H1 (cell line): ENCODE data around the gene CLIP3. TPM values are rescaled to one million over a fixed set of nuclear protein-coding genes. Genes with fewer than 3 reads are reported as not detected.

Source experiments
- CBX5 ChIP-seq: fragments of 300-800, 300-1000 bp; sonication (generic); IDR thresholded peaks from 2 replicates; pipeline ENCODE4 v1.7.1; 2016; ENCODE audit warnings: antibody characterized with exemption, low read length, low read depth
- CEBPB ChIP-seq: IDR thresholded peaks from 2 replicates; pipeline ENCODE4 v1.6.1; 2012; ENCODE audit warnings: low read depth, low read length
- EP300 ChIP-seq, 2 experiments: IDR thresholded peaks; 1 replicate in 1 of 2; 2 replicates in 1 of 2; pipeline ENCODE4 v1.6.1; 2011 to 2012; ENCODE audit warnings: low read depth in 2 of 2, low read length in 2 of 2, mild to moderate bottlenecking in 2 of 2, borderline replicate concordance in 1 of 2, inconsistent platforms in 1 of 2, moderate library complexity in 1 of 2
- KDM1A ChIP-seq: fragments of 200-600, 300-600 bp; sonication (generic); IDR thresholded peaks from 2 replicates; pipeline ENCODE4 v1.7.1; 2016; ENCODE audit warnings: mild to moderate bottlenecking, low read length, borderline replicate concordance
- KDM5A ChIP-seq: fragments of 200-600 bp; IDR thresholded peaks from 2 replicates; pipeline ENCODE4 v1.7.1; 2012; ENCODE audit warnings: mild to moderate bottlenecking, low read length, inconsistent platforms, mixed read lengths
- RBBP5 ChIP-seq: IDR thresholded peaks from 2 replicates; pipeline ENCODE4 v1.7.1; 2012; ENCODE audit warnings: low read depth, mild to moderate bottlenecking, inconsistent platforms, low read length, moderate library complexity, borderline replicate concordance
- SIN3A ChIP-seq, 2 experiments: IDR thresholded peaks in 1 of 2; conservative IDR thresholded peaks in 1 of 2; 2 replicates each; pipeline ENCODE4 v1.6.1; 2011 to 2012; ENCODE audit warnings: low read length in 2 of 2, improper control_type of control experiment in 1 of 2, low read depth in 1 of 2, mild to moderate bottlenecking in 1 of 2
- TAF1 ChIP-seq: IDR thresholded peaks from 2 replicates; pipeline ENCODE4 v1.6.1; 2011; ENCODE audit warnings: mild to moderate bottlenecking, low read depth, low read length
- TEAD4 ChIP-seq: IDR thresholded peaks from 2 replicates; pipeline ENCODE4 v1.6.1; 2012; ENCODE audit warnings: low read depth, low read length, inconsistent platforms, mixed read lengths
- polyA plus RNA-seq, 7 experiments: library from polyadenylated mRNA; depleted of rRNA in 3 of 7; stranded (reverse) in 5 of 7; unstranded in 2 of 7; fragments of >200 nt in 5 of 7; fragments of 200-250 nt in 2 of 7; gene quantifications; 1 replicate in 5 of 7; 2 replicates in 1 of 7; 4 replicates in 1 of 7; pipeline versions ENCODE4 v1.2.1 to v1.2.3, GENCODE V29; 2011 to 2013; ENCODE audit warnings: missing spikeins in 2 of 7, mixed read lengths in 2 of 7
- total RNA-seq: library from RNA; stranded (reverse); fragmentation: NEBNext Ultra II Directional; extraction: Animal tissue kit (Norgen Biotek cat#: 25700); gene quantifications from 2 replicates; pipeline ENCODE4 v1.2.1, GENCODE V29; 2021
- TF ChIP-seq, protein P1 (sequence below): fragments of 300-600 bp; sonication (generic); IDR thresholded peaks from 2 replicates; pipeline ENCODE4 v1.7.1; 2012; ENCODE audit warnings: low read length, moderate library complexity, mild to moderate bottlenecking, inconsistent platforms; ENCODE audit not compliant: insufficient replicate concordance

The CLIP3 gene
- total and polyA plus RNA-seq, 2 of the 8 experiments (the other 6 are each of a cell fraction or from before 2014, with no cell fraction given): 5.9 to 21.7 TPM

- no peak for TF ChIP-seq CBX5
- no peak for TF ChIP-seq CEBPB
- no peak for TF ChIP-seq TEAD4
- no peak for TF ChIP-seq RBBP5
- 0 out of 3 replicates have a peak, but pooled peaks of 1 of the 2 experiments have one; percentile 31 for TF ChIP-seq EP300 (IDR thresholded peaks at IDR 0.05; ENCODE audit: borderline replicate concordance in 1 of 2, low read depth in 2 of 2, low read length in 2 of 2)
- TF ChIP-seq, protein P1, sequence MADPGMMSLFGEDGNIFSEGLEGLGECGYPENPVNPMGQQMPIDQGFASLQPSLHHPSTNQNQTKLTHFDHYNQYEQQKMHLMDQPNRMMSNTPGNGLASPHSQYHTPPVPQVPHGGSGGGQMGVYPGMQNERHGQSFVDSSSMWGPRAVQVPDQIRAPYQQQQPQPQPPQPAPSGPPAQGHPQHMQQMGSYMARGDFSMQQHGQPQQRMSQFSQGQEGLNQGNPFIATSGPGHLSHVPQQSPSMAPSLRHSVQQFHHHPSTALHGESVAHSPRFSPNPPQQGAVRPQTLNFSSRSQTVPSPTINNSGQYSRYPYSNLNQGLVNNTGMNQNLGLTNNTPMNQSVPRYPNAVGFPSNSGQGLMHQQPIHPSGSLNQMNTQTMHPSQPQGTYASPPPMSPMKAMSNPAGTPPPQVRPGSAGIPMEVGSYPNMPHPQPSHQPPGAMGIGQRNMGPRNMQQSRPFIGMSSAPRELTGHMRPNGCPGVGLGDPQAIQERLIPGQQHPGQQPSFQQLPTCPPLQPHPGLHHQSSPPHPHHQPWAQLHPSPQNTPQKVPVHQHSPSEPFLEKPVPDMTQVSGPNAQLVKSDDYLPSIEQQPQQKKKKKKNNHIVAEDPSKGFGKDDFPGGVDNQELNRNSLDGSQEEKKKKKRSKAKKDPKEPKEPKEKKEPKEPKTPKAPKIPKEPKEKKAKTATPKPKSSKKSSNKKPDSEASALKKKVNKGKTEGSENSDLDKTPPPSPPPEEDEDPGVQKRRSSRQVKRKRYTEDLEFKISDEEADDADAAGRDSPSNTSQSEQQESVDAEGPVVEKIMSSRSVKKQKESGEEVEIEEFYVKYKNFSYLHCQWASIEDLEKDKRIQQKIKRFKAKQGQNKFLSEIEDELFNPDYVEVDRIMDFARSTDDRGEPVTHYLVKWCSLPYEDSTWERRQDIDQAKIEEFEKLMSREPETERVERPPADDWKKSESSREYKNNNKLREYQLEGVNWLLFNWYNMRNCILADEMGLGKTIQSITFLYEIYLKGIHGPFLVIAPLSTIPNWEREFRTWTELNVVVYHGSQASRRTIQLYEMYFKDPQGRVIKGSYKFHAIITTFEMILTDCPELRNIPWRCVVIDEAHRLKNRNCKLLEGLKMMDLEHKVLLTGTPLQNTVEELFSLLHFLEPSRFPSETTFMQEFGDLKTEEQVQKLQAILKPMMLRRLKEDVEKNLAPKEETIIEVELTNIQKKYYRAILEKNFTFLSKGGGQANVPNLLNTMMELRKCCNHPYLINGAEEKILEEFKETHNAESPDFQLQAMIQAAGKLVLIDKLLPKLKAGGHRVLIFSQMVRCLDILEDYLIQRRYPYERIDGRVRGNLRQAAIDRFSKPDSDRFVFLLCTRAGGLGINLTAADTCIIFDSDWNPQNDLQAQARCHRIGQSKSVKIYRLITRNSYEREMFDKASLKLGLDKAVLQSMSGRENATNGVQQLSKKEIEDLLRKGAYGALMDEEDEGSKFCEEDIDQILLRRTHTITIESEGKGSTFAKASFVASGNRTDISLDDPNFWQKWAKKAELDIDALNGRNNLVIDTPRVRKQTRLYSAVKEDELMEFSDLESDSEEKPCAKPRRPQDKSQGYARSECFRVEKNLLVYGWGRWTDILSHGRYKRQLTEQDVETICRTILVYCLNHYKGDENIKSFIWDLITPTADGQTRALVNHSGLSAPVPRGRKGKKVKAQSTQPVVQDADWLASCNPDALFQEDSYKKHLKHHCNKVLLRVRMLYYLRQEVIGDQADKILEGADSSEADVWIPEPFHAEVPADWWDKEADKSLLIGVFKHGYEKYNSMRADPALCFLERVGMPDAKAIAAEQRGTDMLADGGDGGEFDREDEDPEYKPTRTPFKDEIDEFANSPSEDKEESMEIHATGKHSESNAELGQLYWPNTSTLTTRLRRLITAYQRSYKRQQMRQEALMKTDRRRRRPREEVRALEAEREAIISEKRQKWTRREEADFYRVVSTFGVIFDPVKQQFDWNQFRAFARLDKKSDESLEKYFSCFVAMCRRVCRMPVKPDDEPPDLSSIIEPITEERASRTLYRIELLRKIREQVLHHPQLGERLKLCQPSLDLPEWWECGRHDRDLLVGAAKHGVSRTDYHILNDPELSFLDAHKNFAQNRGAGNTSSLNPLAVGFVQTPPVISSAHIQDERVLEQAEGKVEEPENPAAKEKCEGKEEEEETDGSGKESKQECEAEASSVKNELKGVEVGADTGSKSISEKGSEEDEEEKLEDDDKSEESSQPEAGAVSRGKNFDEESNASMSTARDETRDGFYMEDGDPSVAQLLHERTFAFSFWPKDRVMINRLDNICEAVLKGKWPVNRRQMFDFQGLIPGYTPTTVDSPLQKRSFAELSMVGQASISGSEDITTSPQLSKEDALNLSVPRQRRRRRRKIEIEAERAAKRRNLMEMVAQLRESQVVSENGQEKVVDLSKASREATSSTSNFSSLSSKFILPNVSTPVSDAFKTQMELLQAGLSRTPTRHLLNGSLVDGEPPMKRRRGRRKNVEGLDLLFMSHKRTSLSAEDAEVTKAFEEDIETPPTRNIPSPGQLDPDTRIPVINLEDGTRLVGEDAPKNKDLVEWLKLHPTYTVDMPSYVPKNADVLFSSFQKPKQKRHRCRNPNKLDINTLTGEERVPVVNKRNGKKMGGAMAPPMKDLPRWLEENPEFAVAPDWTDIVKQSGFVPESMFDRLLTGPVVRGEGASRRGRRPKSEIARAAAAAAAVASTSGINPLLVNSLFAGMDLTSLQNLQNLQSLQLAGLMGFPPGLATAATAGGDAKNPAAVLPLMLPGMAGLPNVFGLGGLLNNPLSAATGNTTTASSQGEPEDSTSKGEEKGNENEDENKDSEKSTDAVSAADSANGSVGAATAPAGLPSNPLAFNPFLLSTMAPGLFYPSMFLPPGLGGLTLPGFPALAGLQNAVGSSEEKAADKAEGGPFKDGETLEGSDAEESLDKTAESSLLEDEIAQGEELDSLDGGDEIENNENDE: no peak
- TF ChIP-seq KDM1A: no peak
- TF ChIP-seq SIN3A (conservative IDR thresholded peaks at IDR 0.05 in 1 of 2, IDR thresholded peaks at IDR 0.05 in 1 of 2; ENCODE audit: low read depth in 1 of 2, low read length in 2 of 2): peak; percentile 75 to 87; a peak in 2 of 4 replicates
- TF ChIP-seq KDM5A: no peak
- TF ChIP-seq TAF1: no peak
These were observed 55.0 kb downstream of the CLIP3 start (continued) for GRCh38 chr19:35977446-35978222.
